Measurements from ENCODE around the gene DCHS1. TPM values are rescaled to one million over a fixed set of nuclear protein-coding genes. Genes with fewer than 3 reads are reported as not detected.

Gene DCHS1
- total and polyA plus RNA-seq, 4 donors, result 0.68 to 8.9 (median 5.8) TPM

DNA sequence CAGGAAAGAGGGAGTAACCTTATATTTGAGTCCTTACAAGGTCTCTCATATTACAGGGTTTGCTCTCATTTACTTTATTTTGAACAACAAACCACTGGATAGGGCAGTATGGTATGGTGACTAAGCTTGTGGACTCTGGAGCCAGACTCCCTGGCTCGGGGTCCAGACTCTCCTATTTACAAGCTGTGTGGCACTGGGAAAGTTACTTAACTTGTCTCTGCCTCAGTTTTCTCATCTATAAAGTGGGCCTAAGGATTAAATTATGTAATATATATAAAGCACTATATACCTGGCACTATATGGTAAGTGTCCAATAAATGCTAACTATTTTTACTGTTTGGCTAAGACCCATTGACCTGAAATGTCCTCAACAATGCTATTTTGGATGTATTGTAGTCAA lies 1.7 kb upstream of the DCHS1 start (continued):
- TF ChIP-seq YY1 (IDR thresholded peaks at IDR 0.05), result no peak
- TF ChIP-seq HNF4G (IDR thresholded peaks at IDR 0.05), result no peak
- TF ChIP-seq SP1 (IDR thresholded peaks at IDR 0.05), result no peak
- no peak for TF ChIP-seq RAD21 (IDR thresholded peaks at IDR 0.05)

GRCh38 chr11:6656936-6657335 lies 1.3 kb upstream of the DCHS1 start:
- Histone ChIP-seq H3K4me3 (ENCODE audit: low read depth in 1 of 3, low read length in 3 of 3) (no peak overlapping the region), H3K9ac (ENCODE audit: low read depth in 1 of 2, low read length in 2 of 2) (no peak overlapping the region), H3K9me3 (ENCODE audit: control insufficient read depth in 4 of 4, low read length in 3 of 4) (no peaks in the 10 kb centered on the region), H3K27me3 (ENCODE audit: control insufficient read depth in 4 of 4, insufficient read depth in 4 of 4, low read length in 3 of 4) (no peaks in the 10 kb centered on the region), H3K4me1 (ENCODE audit: control insufficient read depth in 4 of 4, insufficient read depth in 4 of 4, low read length in 3 of 4) (peaks cover 0 to 10% (median 3%) of the 10 kb centered on the region in 4 donors), H3K36me3 (ENCODE audit: control insufficient read depth in 4 of 4, insufficient read depth in 3 of 4, low read depth in 1 of 4, low read length in 3 of 4) (no peaks in the 10 kb centered on the region), H3K27ac (ENCODE audit: low read depth in 1 of 2, low read length in 2 of 2) (no peak overlapping the region)
- DNase-seq (ENCODE audit: low spot score), result no peak
- WGBS, result 78% methylated on average over 5 of the region's 5 CpGs
- TF ChIP-seq GABPA (IDR thresholded peaks at IDR 0.05 in 1 of 2, conservative IDR thresholded peaks at IDR 0.05 in 1 of 2) (no peak), NR2F2 (IDR thresholded peaks at IDR 0.05) (no peak), RAD21 (IDR thresholded peaks at IDR 0.05) (no peak), MAX (IDR thresholded peaks at IDR 0.05) (no peak), HNF4G (IDR thresholded peaks at IDR 0.05) (no peak), YY1 (IDR thresholded peaks at IDR 0.05) (no peak), ZBTB33 (IDR thresholded peaks at IDR 0.05) (no peak), FOXA2 (IDR thresholded peaks at IDR 0.05) (no peak), FOXA1 (IDR thresholded peaks at IDR 0.05) (no peak), HNF4A (conservative IDR thresholded peaks at IDR 0.05) (no peak), JUND (IDR thresholded peaks at IDR 0.05) (no peak)
- TF ChIP-seq, protein P1, sequence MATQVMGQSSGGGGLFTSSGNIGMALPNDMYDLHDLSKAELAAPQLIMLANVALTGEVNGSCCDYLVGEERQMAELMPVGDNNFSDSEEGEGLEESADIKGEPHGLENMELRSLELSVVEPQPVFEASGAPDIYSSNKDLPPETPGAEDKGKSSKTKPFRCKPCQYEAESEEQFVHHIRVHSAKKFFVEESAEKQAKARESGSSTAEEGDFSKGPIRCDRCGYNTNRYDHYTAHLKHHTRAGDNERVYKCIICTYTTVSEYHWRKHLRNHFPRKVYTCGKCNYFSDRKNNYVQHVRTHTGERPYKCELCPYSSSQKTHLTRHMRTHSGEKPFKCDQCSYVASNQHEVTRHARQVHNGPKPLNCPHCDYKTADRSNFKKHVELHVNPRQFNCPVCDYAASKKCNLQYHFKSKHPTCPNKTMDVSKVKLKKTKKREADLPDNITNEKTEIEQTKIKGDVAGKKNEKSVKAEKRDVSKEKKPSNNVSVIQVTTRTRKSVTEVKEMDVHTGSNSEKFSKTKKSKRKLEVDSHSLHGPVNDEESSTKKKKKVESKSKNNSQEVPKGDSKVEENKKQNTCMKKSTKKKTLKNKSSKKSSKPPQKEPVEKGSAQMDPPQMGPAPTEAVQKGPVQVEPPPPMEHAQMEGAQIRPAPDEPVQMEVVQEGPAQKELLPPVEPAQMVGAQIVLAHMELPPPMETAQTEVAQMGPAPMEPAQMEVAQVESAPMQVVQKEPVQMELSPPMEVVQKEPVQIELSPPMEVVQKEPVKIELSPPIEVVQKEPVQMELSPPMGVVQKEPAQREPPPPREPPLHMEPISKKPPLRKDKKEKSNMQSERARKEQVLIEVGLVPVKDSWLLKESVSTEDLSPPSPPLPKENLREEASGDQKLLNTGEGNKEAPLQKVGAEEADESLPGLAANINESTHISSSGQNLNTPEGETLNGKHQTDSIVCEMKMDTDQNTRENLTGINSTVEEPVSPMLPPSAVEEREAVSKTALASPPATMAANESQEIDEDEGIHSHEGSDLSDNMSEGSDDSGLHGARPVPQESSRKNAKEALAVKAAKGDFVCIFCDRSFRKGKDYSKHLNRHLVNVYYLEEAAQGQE (IDR thresholded peaks at IDR 0.05), result no peak

GRCh38 chr11:6656584-6656915 lies 941 bp upstream of the DCHS1 start:
- TF ChIP-seq RXRA (IDR thresholded peaks at IDR 0.05), result no peak
- TF ChIP-seq MAX (IDR thresholded peaks at IDR 0.05), result no peak
- no peak for TF ChIP-seq YY1 (IDR thresholded peaks at IDR 0.05)
- TF ChIP-seq EGR1 (IDR thresholded peaks at IDR 0.05; ENCODE audit: low read depth in 2 of 2), result no peak
- no peak for TF ChIP-seq HNF4A (conservative IDR thresholded peaks at IDR 0.05)
- TF ChIP-seq NR2F2 (IDR thresholded peaks at IDR 0.05), result no peak
- TF ChIP-seq, protein P2, sequence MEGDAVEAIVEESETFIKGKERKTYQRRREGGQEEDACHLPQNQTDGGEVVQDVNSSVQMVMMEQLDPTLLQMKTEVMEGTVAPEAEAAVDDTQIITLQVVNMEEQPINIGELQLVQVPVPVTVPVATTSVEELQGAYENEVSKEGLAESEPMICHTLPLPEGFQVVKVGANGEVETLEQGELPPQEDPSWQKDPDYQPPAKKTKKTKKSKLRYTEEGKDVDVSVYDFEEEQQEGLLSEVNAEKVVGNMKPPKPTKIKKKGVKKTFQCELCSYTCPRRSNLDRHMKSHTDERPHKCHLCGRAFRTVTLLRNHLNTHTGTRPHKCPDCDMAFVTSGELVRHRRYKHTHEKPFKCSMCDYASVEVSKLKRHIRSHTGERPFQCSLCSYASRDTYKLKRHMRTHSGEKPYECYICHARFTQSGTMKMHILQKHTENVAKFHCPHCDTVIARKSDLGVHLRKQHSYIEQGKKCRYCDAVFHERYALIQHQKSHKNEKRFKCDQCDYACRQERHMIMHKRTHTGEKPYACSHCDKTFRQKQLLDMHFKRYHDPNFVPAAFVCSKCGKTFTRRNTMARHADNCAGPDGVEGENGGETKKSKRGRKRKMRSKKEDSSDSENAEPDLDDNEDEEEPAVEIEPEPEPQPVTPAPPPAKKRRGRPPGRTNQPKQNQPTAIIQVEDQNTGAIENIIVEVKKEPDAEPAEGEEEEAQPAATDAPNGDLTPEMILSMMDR (IDR thresholded peaks at IDR 0.05; ENCODE audit: low read depth, low read length, missing input control), result no peak
- H3K4me1 ChIP-seq (ENCODE audit: control insufficient read depth in 4 of 4, insufficient read depth in 4 of 4, low read length in 3 of 4), result peaks cover 0 to 10% (median 3%) of the 10 kb centered on the region in 4 donors
- 58% methylated on average over 4 of the region's 4 CpGs for WGBS
- no peaks in the 10 kb centered on the region for H3K36me3 ChIP-seq (ENCODE audit: control insufficient read depth in 4 of 4, insufficient read depth in 3 of 4, low read depth in 1 of 4, low read length in 3 of 4)
- no peaks in the 10 kb centered on the region for H3K27me3 ChIP-seq (ENCODE audit: control insufficient read depth in 4 of 4, insufficient read depth in 4 of 4, low read length in 3 of 4)
- H3K9ac ChIP-seq (ENCODE audit: low read depth in 1 of 2, low read length in 2 of 2), result no peak overlapping the region
- no peak overlapping the region for H3K4me3 ChIP-seq (ENCODE audit: low read depth in 1 of 3, low read length in 3 of 3)
- no peak for DNase-seq (ENCODE audit: low spot score)
- no peak overlapping the region for H3K27ac ChIP-seq (ENCODE audit: low read depth in 1 of 2, low read length in 2 of 2)
- no peaks in the 10 kb centered on the region for H3K9me3 ChIP-seq (ENCODE audit: control insufficient read depth in 4 of 4, low read length in 3 of 4)
